ENCODE data around the gene LRRN2.

- TF ChIP-seq REST (IDR thresholded peaks at IDR 0.05; ENCODE audit: low read depth), result no peak
- no peak for TF ChIP-seq TAF1 (IDR thresholded peaks at IDR 0.05; ENCODE audit: low read depth)
- no peak for TF ChIP-seq ZBTB7A (IDR thresholded peaks at IDR 0.05; ENCODE audit: low read depth)
- TF ChIP-seq FOXM1 (IDR thresholded peaks at IDR 0.05; ENCODE audit: borderline replicate concordance, low read depth), result no peak
- TF ChIP-seq TCF12 (IDR thresholded peaks at IDR 0.05; ENCODE audit: low read depth), result no peak
- no peak for TF ChIP-seq MAX (IDR thresholded peaks at IDR 0.05)
- no peak for TF ChIP-seq CEBPB (IDR thresholded peaks at IDR 0.05)
- TF ChIP-seq RAD21 (IDR thresholded peaks at IDR 0.05; ENCODE audit: low read depth), result no peak
- no peak for TF ChIP-seq YY1 (IDR thresholded peaks at IDR 0.05; ENCODE audit: low read depth)
- TF ChIP-seq EP300 (IDR thresholded peaks at IDR 0.05; ENCODE audit: borderline replicate concordance), result no peak
Observed at GRCh38 chr1:204684571-204685235, 835 bp downstream of the LRRN2 start.

All from Ishikawa (cell line).